Uterus (tissue), 4 donors: ENCODE measurements around the gene EEFSEC. TPM values are rescaled to one million over a fixed set of nuclear protein-coding genes. Genes with fewer than 3 reads are reported as not detected.

Source experiments
- DNase-seq, 2 donors: peaks; one replicate each; pipeline ENCODE4 v3.0.0-alpha.2; 2019 to 2020
- H3K27ac ChIP-seq, 2 donors: fragments of 200-600 bp; sonication (generic); 1 replicate in 1 of 2; 2 replicates in 1 of 2; pipeline ENCODE4 v1.5.1; 2016 to 2018
- H3K27me3 ChIP-seq, 2 donors: fragments of 200-600 bp; sonication (generic); one replicate each; pipeline ENCODE4 v1.5.1; 2018 to 2019; ENCODE audit warnings: control low read depth in 1 of 2
- H3K36me3 ChIP-seq, 2 donors: fragments of 200-600 bp; sonication (generic); one replicate each; pipeline ENCODE4 v1.5.1; 2019; ENCODE audit warnings: control low read depth in 1 of 2
- H3K4me1 ChIP-seq, 2 donors: fragments of 200-600 bp; sonication (generic); one replicate each; pipeline ENCODE4 v1.5.1; 2018 to 2019; ENCODE audit warnings: control low read depth in 1 of 2
- H3K4me3 ChIP-seq, 2 donors: fragments of 200-600 bp; sonication (generic); 1 replicate in 1 of 2; 2 replicates in 1 of 2; pipeline ENCODE4 v1.5.1; 2018 to 2019; ENCODE audit warnings: mild to moderate bottlenecking in 1 of 2
- H3K9me3 ChIP-seq, 2 donors: fragments of 200-600 bp; sonication (generic); one replicate each; pipeline ENCODE4 v1.5.1; 2019; ENCODE audit warnings: control low read depth in 1 of 2
- CTCF ChIP-seq, 4 experiments: fragments of 200-600 bp in 2 of 4; fragments of 450-650 bp in 2 of 4; sonication (generic) in 2 of 4; IDR thresholded peaks; one replicate each; pipeline ENCODE4 v1.5.1; 2016 to 2019; ENCODE audit warnings: antibody characterized with exemption in 4 of 4, mild to moderate bottlenecking in 2 of 4, moderate library complexity in 1 of 4
- POLR2A ChIP-seq, 2 donors: fragments of 450-650 bp; IDR thresholded peaks; one replicate each; pipeline ENCODE4 v1.6.1; 2016; ENCODE audit warnings: antibody characterized with exemption in 2 of 2, mild to moderate bottlenecking in 1 of 2, moderate library complexity in 1 of 2
- intact Hi-C: fragments of 100-400 bp; cut with DNase I; formaldehyde crosslinking; loops from one replicate; pipeline ENCODE4 v1.15.1; 2023; ENCODE audit warnings: low total_unique reads
- total RNA-seq, 4 donors: library from RNA; depleted of rRNA in 3 of 4; stranded (reverse); fragments of >200 nt in 3 of 4; gene quantifications; one replicate each; pipeline versions ENCODE4 v1.1.0 to v1.2.4, GENCODE V29; 2014 to 2023
- donor health status: DM: yes; HTN: yes; CAD: no.

EEFSEC gene
- total RNA-seq, 4 donors from 2014 or later, result 2.9 to 20.0 (median 12.5) TPM

GRCh38 chr3:128113817-128114794 is 39.2 kb upstream of the EEFSEC start:
- Histone ChIP-seq H3K27me3 (no peaks in the 10 kb centered on the region), H3K4me3 (no peak overlapping the region), H3K36me3 (no peaks in the 10 kb centered on the region), H3K4me1 (no peaks in the 10 kb centered on the region), H3K27ac (no peak overlapping the region), H3K9me3 (no peaks in the 10 kb centered on the region)
- intact Hi-C loops, result no loop called here
- no peak for DNase-seq
- TF ChIP-seq POLR2A (IDR thresholded peaks at IDR 0.05), result no peak
- TF ChIP-seq CTCF (IDR thresholded peaks at IDR 0.05), result no peak

GRCh38 chr3:128122013-128122412 is 31.3 kb upstream of the EEFSEC start:
- intact Hi-C loops, result no loop called here
- Histone ChIP-seq H3K4me3 (no peak overlapping the region), H3K4me1 (peaks cover 0 to 10% of the 10 kb centered on the region in 2 donors), H3K27me3 (no peaks in the 10 kb centered on the region), H3K36me3 (no peaks in the 10 kb centered on the region), H3K27ac (no peak overlapping the region), H3K9me3 (no peaks in the 10 kb centered on the region)
- DNase-seq, result no peak
- TF ChIP-seq CTCF (IDR thresholded peaks at IDR 0.05) (no peak), POLR2A (IDR thresholded peaks at IDR 0.05) (no peak)

- H3K4me1 ChIP-seq, result peaks cover 0 to 10% of the 10 kb centered on the region in 2 donors
- peak overlapping the region; percentile 70 to 81 for H3K4me3 ChIP-seq
- no peaks in the 10 kb centered on the region for H3K27me3 ChIP-seq
- TF ChIP-seq CTCF (IDR thresholded peaks at IDR 0.05), result no peak
- TF ChIP-seq POLR2A (IDR thresholded peaks at IDR 0.05), result no peak
- intact Hi-C loops, result no loop called here
- H3K9me3 ChIP-seq, result no peaks in the 10 kb centered on the region
- peak in 1 of 2 donors; percentile 38 for DNase-seq
- H3K27ac ChIP-seq, result peak overlapping the region; percentile 62 to 77
- H3K36me3 ChIP-seq, result no peaks in the 10 kb centered on the region
Measured at GRCh38 chr3:128123156-128123537, 30.1 kb upstream of the EEFSEC start.

GRCh38 chr3:128123538-128124368 is 29.5 kb upstream of the EEFSEC start, which contains the start of gene RUVBL1:
TSS of gene RUVBL1 (minus strand) at chr3:128123812. CDS start at chr3:128123724, 88 bp downstream.
- Histone ChIP-seq H3K36me3 (no peaks in the 10 kb centered on the region), H3K4me1 (peaks cover 0 to 10% of the 10 kb centered on the region in 2 donors), H3K27me3 (no peaks in the 10 kb centered on the region), H3K4me3 (peak within 1 kb of the TSS; percentile 70 to 81), H3K9me3 (no peaks in the 10 kb centered on the region), H3K27ac (peak within 1 kb of the TSS; percentile 62 to 77)
- TF ChIP-seq CTCF (IDR thresholded peaks at IDR 0.05) (peak in 2 of 4 experiments; percentile 17 to 28), POLR2A (IDR thresholded peaks at IDR 0.05) (peak in 1 of 2 donors; percentile 47)
- peak; percentile 97 for DNase-seq
- intact Hi-C loops, result no loop called here
